ENCODE results near the gene NFATC3. TPM values are rescaled to one million over a fixed set of nuclear protein-coding genes. Genes with fewer than 3 reads are reported as not detected.

Gene NFATC3
- total and polyA plus RNA-seq, 4 donors: 9.7 to 21.2 (median 16.8) TPM

- Histone ChIP-seq H3K9ac (ENCODE audit: low read depth in 1 of 2, low read length in 2 of 2) (no peak overlapping the region), H3K9me3 (ENCODE audit: control insufficient read depth in 4 of 4, low read length in 3 of 4) (no peaks in the 10 kb centered on the region), H3K4me3 (ENCODE audit: low read depth in 1 of 3, low read length in 3 of 3) (no peak overlapping the region), H3K27me3 (ENCODE audit: control insufficient read depth in 4 of 4, insufficient read depth in 4 of 4, low read length in 3 of 4) (no peaks in the 10 kb centered on the region), H3K4me1 (ENCODE audit: control insufficient read depth in 4 of 4, insufficient read depth in 4 of 4, low read length in 3 of 4) (no peaks in the 10 kb centered on the region), H3K36me3 (ENCODE audit: control insufficient read depth in 4 of 4, insufficient read depth in 3 of 4, low read depth in 1 of 4, low read length in 3 of 4) (no peaks in the 10 kb centered on the region), H3K27ac (ENCODE audit: low read depth in 1 of 2, low read length in 2 of 2) (no peak overlapping the region)
- TF ChIP-seq RXRA (IDR thresholded peaks at IDR 0.05): no peak
- TF ChIP-seq, protein P1, sequence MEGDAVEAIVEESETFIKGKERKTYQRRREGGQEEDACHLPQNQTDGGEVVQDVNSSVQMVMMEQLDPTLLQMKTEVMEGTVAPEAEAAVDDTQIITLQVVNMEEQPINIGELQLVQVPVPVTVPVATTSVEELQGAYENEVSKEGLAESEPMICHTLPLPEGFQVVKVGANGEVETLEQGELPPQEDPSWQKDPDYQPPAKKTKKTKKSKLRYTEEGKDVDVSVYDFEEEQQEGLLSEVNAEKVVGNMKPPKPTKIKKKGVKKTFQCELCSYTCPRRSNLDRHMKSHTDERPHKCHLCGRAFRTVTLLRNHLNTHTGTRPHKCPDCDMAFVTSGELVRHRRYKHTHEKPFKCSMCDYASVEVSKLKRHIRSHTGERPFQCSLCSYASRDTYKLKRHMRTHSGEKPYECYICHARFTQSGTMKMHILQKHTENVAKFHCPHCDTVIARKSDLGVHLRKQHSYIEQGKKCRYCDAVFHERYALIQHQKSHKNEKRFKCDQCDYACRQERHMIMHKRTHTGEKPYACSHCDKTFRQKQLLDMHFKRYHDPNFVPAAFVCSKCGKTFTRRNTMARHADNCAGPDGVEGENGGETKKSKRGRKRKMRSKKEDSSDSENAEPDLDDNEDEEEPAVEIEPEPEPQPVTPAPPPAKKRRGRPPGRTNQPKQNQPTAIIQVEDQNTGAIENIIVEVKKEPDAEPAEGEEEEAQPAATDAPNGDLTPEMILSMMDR (IDR thresholded peaks at IDR 0.05; ENCODE audit: low read depth, low read length, missing input control): no peak
- DNase-seq (ENCODE audit: low spot score): no peak
- 66% methylated on average over 4 of the region's 4 CpGs for WGBS
These were observed 190.5 kb downstream of the NFATC3 start for GRCh38 chr16:68275611-68276191.

DNA sequence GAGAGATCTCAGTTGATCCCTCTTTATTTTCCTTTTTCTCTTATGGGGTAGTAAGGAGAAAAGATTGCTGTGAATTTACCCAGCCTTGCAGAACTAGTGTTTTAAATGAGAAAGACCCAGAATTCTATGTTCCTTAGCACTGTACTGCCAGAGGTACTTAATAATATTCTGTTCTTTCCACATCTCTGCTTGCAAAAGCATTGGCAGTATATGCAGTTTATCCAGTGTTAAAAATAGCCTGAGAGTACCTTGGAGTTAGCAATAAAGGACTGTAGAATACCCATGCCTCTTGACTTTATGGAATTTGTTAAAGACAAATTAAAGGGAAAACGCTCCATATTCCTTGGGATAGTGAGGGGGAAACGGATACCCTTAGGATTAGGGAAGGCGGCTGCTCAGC lies 191.1 kb downstream of the NFATC3 start:
- no peak for DNase-seq (ENCODE audit: low spot score)
- no peaks in the 10 kb centered on the region for H3K27me3 ChIP-seq (ENCODE audit: control insufficient read depth in 4 of 4, insufficient read depth in 4 of 4, low read length in 3 of 4)
- H3K4me3 ChIP-seq (ENCODE audit: low read depth in 1 of 3, low read length in 3 of 3): no peak overlapping the region
- WGBS: 86% methylated on average over 3 of the region's 3 CpGs
- H3K9ac ChIP-seq (ENCODE audit: low read depth in 1 of 2, low read length in 2 of 2): no peak overlapping the region
- no peak overlapping the region for H3K27ac ChIP-seq (ENCODE audit: low read depth in 1 of 2, low read length in 2 of 2)
- H3K9me3 ChIP-seq (ENCODE audit: control insufficient read depth in 4 of 4, low read length in 3 of 4): no peaks in the 10 kb centered on the region
- TF ChIP-seq GABPA (IDR thresholded peaks at IDR 0.05 in 1 of 2, conservative IDR thresholded peaks at IDR 0.05 in 1 of 2) (no peak), HNF4G (IDR thresholded peaks at IDR 0.05) (no peak), RAD21 (IDR thresholded peaks at IDR 0.05) (no peak), YY1 (IDR thresholded peaks at IDR 0.05) (no peak), EGR1 (IDR thresholded peaks at IDR 0.05; ENCODE audit: low read depth in 2 of 2) (no peak), TAF1 (conservative IDR thresholded peaks at IDR 0.05) (no peak), JUND (IDR thresholded peaks at IDR 0.05) (no peak)
- TF ChIP-seq, protein P2, sequence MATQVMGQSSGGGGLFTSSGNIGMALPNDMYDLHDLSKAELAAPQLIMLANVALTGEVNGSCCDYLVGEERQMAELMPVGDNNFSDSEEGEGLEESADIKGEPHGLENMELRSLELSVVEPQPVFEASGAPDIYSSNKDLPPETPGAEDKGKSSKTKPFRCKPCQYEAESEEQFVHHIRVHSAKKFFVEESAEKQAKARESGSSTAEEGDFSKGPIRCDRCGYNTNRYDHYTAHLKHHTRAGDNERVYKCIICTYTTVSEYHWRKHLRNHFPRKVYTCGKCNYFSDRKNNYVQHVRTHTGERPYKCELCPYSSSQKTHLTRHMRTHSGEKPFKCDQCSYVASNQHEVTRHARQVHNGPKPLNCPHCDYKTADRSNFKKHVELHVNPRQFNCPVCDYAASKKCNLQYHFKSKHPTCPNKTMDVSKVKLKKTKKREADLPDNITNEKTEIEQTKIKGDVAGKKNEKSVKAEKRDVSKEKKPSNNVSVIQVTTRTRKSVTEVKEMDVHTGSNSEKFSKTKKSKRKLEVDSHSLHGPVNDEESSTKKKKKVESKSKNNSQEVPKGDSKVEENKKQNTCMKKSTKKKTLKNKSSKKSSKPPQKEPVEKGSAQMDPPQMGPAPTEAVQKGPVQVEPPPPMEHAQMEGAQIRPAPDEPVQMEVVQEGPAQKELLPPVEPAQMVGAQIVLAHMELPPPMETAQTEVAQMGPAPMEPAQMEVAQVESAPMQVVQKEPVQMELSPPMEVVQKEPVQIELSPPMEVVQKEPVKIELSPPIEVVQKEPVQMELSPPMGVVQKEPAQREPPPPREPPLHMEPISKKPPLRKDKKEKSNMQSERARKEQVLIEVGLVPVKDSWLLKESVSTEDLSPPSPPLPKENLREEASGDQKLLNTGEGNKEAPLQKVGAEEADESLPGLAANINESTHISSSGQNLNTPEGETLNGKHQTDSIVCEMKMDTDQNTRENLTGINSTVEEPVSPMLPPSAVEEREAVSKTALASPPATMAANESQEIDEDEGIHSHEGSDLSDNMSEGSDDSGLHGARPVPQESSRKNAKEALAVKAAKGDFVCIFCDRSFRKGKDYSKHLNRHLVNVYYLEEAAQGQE (IDR thresholded peaks at IDR 0.05): no peak
- TF ChIP-seq, protein P3, sequence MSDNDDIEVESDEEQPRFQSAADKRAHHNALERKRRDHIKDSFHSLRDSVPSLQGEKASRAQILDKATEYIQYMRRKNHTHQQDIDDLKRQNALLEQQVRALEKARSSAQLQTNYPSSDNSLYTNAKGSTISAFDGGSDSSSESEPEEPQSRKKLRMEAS (IDR thresholded peaks at IDR 0.05): no peak
- no peaks in the 10 kb centered on the region for H3K4me1 ChIP-seq (ENCODE audit: control insufficient read depth in 4 of 4, insufficient read depth in 4 of 4, low read length in 3 of 4)
- no peaks in the 10 kb centered on the region for H3K36me3 ChIP-seq (ENCODE audit: control insufficient read depth in 4 of 4, insufficient read depth in 3 of 4, low read depth in 1 of 4, low read length in 3 of 4)

Small RNA genes within 50 kb of the gene (small RNA-seq; reads per million reads assigned to genes)
- gene RF00019 (not detected), gene RF00554 (not detected)

Other genes with a start within 250 kb of the NFATC3 start
- 10 to 100 TPM; 14.1 to 19.7 TPM for gene THAP11, start 243.1 kb upstream of the NFATC3 start, total RNA-seq
- 1 to 10 TPM; 6.7 to 9.5 TPM for gene THAP11, start 243.1 kb upstream of the NFATC3 start, polyA plus RNA-seq
- 10 to 100 TPM; 27.4 to 69.5 TPM for gene NUTF2, start 238.4 kb upstream of the NFATC3 start, total RNA-seq
- 10 to 100 TPM; 51.0 to 58.7 TPM for gene NUTF2, start 238.4 kb upstream of the NFATC3 start, polyA plus RNA-seq
- 10 to 100 TPM; 15.9 to 22.7 TPM for gene CENPT, start 237.7 kb upstream of the NFATC3 start, total RNA-seq
- gene CENPT, start 237.7 kb upstream of the NFATC3 start, polyA plus RNA-seq: 10 to 100 TPM; 11.4 to 26.9 TPM
- 10 to 100 TPM; 22.9 to 26.8 TPM for gene EDC4, start 212.3 kb upstream of the NFATC3 start, total RNA-seq
- gene EDC4, start 212.3 kb upstream of the NFATC3 start, polyA plus RNA-seq: 10 to 100 TPM; 17.7 to 20.3 TPM
- under 1 TPM; 0.14 to 0.33 TPM for gene NRN1L, start 200.5 kb upstream of the NFATC3 start, total RNA-seq
- gene NRN1L, start 200.5 kb upstream of the NFATC3 start, polyA plus RNA-seq: under 1 TPM; 0.23 to 0.24 TPM
- 10 to 100 TPM; 14.0 to 23.8 TPM for gene PSKH1, start 192.1 kb upstream of the NFATC3 start, total RNA-seq
- 10 to 100 TPM in 1 of 2 donors, 1 to 10 TPM in 1; 8.3 to 13.7 TPM for gene PSKH1, start 192.1 kb upstream of the NFATC3 start, polyA plus RNA-seq
- gene CTRL, start 153.5 kb upstream of the NFATC3 start, total RNA-seq: under 1 TPM; 0.09 to 0.50 TPM
- 1 to 10 TPM in 1 of 2 donors, under 1 TPM in 1; 0.09 to 5.0 TPM for gene CTRL, start 153.5 kb upstream of the NFATC3 start, polyA plus RNA-seq
- gene PSMB10, start 148.5 kb upstream of the NFATC3 start, total RNA-seq: 10 to 100 TPM; 24.8 to 36.3 TPM
- 10 to 100 TPM; 28.4 to 48.2 TPM for gene PSMB10, start 148.5 kb upstream of the NFATC3 start, polyA plus RNA-seq
- 10 to 100 TPM; 45.7 to 87.3 TPM for gene LCAT, start 141.2 kb upstream of the NFATC3 start, total RNA-seq
- gene LCAT, start 141.2 kb upstream of the NFATC3 start, polyA plus RNA-seq: 100 to 1,000 TPM; 140 to 201 TPM
- 10 to 100 TPM; 20.0 to 37.3 TPM for gene SLC12A4, start 116.7 kb upstream of the NFATC3 start, total RNA-seq
- 10 to 100 TPM in 1 of 2 donors, 1 to 10 TPM in 1; 8.0 to 14.1 TPM for gene SLC12A4, start 116.7 kb upstream of the NFATC3 start, polyA plus RNA-seq
- under 1 TPM; 0.08 to 0.37 TPM for gene DPEP3, start 104.9 kb upstream of the NFATC3 start, total RNA-seq
- under 1 TPM in 1 of 2 donors, not detected in 1; 0.22 TPM for gene DPEP3, start 104.9 kb upstream of the NFATC3 start, polyA plus RNA-seq
- gene DPEP2, start 85.9 kb upstream of the NFATC3 start, total RNA-seq: 1 to 10 TPM; 1.9 to 2.4 TPM
- gene DPEP2, start 85.9 kb upstream of the NFATC3 start, polyA plus RNA-seq: 1 to 10 TPM; 1.4 to 1.9 TPM
- gene DPEP2NB, start 69.5 kb upstream of the NFATC3 start, total RNA-seq: not detected
- not detected for gene DPEP2NB, start 69.5 kb upstream of the NFATC3 start, polyA plus RNA-seq
- 1 to 10 TPM; 7.6 to 8.4 TPM for gene DDX28, start 62.1 kb upstream of the NFATC3 start, total RNA-seq
- 10 to 100 TPM in 1 of 2 donors, 1 to 10 TPM in 1; 8.4 to 11.6 TPM for gene DDX28, start 62.1 kb upstream of the NFATC3 start, polyA plus RNA-seq
- 10 to 100 TPM in 1 of 2 donors, 1 to 10 TPM in 1; 7.2 to 10.7 TPM for gene DUS2, start 62.1 kb upstream of the NFATC3 start, total RNA-seq
- 1 to 10 TPM; 6.9 to 8.6 TPM for gene DUS2, start 62.1 kb upstream of the NFATC3 start, polyA plus RNA-seq
- 10 to 100 TPM; 21.0 to 84.8 TPM for gene ESRP2, start 150.8 kb downstream of the NFATC3 start, total RNA-seq
- 10 to 100 TPM; 41.6 to 49.8 TPM for gene ESRP2, start 150.8 kb downstream of the NFATC3 start, polyA plus RNA-seq
- 10 to 100 TPM; 16.2 to 19.8 TPM for gene PLA2G15, start 160.0 kb downstream of the NFATC3 start, total RNA-seq
- 10 to 100 TPM in 1 of 2 donors, 1 to 10 TPM in 1; 4.5 to 13.9 TPM for gene PLA2G15, start 160.0 kb downstream of the NFATC3 start, polyA plus RNA-seq
- 1 to 10 TPM; 2.5 to 4.9 TPM for gene SLC7A6, start 179.2 kb downstream of the NFATC3 start, total RNA-seq
- 1 to 10 TPM; 1.2 to 1.3 TPM for gene SLC7A6, start 179.2 kb downstream of the NFATC3 start, polyA plus RNA-seq
- 1 to 10 TPM; 6.2 to 8.3 TPM for gene SLC7A6OS, start 225.6 kb downstream of the NFATC3 start, total RNA-seq
- 1 to 10 TPM; 2.6 to 4.8 TPM for gene SLC7A6OS, start 225.6 kb downstream of the NFATC3 start, polyA plus RNA-seq
- gene PRMT7, start 225.6 kb downstream of the NFATC3 start, total RNA-seq: 10 to 100 TPM; 20.6 to 31.5 TPM
- 10 to 100 TPM; 10.7 to 14.4 TPM for gene PRMT7, start 225.6 kb downstream of the NFATC3 start, polyA plus RNA-seq

Data from liver (tissue), 10 donors.